ENCODE data around the gene NR2F1-AS1.
"Not testable (repeated sequence)": the region's sequence is repeated elsewhere in the genome, so short reads cannot be mapped to it uniquely, and the experiment has no call there.

The NR2F1-AS1 gene

GRCh38 chr5:93521815-93522214 is 59.2 kb downstream of the NR2F1-AS1 start:
- not testable (repeated sequence) for H3K4me3 ChIP-seq (ENCODE audit: low read length in 2 of 2); H3K4me2 ChIP-seq (ENCODE audit: insufficient read depth, low read length, poor library complexity, severe bottlenecking); H2BK15ac ChIP-seq (ENCODE audit: low read length); H3K4ac ChIP-seq (ENCODE audit: low read length); H2BK5ac ChIP-seq (ENCODE audit: low read length); H3K14ac ChIP-seq (ENCODE audit: low read length); H3K79me1 ChIP-seq (ENCODE audit: low read depth, low read length); H3K18ac ChIP-seq (ENCODE audit: low read length); H4K8ac ChIP-seq (ENCODE audit: low read depth, low read length); H2AK5ac ChIP-seq (ENCODE audit: low read depth, low read length); H2BK120ac ChIP-seq (ENCODE audit: low read depth, low read length); DNase-seq (ENCODE audit: low spot score); H4K91ac ChIP-seq (ENCODE audit: low read depth, low read length, poor library complexity); H2BK12ac ChIP-seq (ENCODE audit: low read length); H3K4me1 ChIP-seq (ENCODE audit: control insufficient read depth in 2 of 2, insufficient read depth in 1 of 2, low read depth in 1 of 2, low read length in 2 of 2); H2AFZ ChIP-seq (ENCODE audit: low read length); H3K27ac ChIP-seq (replicated peaks; ENCODE audit: low read length); H3K27me3 ChIP-seq (ENCODE audit: control insufficient read depth in 3 of 3, insufficient read depth in 3 of 3, low read depth in 1 of 3, low read length in 3 of 3); H3K9ac ChIP-seq (ENCODE audit: low read depth, low read length, poor library complexity); H3K23ac ChIP-seq (ENCODE audit: low read depth, low read length, poor library complexity)
- Histone ChIP-seq H3K9me3 (replicated peaks in 1 of 2; ENCODE audit: control insufficient read depth in 2 of 2, insufficient read depth in 1 of 2, low read depth in 1 of 2, low read length in 2 of 2) (peaks cover 0 to 50% of the 10 kb centered on the region in 2 donors), H3K36me3 (replicated peaks in 1 of 2; ENCODE audit: control insufficient read depth in 2 of 2, insufficient read depth in 2 of 2, low read length in 2 of 2) (peaks cover 2 to 46% of the 10 kb centered on the region in 2 donors)
- no CpG with 5 or more reads among the region's 3 CpGs for WGBS, 2 donors (ENCODE audit: extremely low coverage in 2 of 2, insufficient read length in 2 of 2, insufficient replicate concordance in 1 of 2)

DNA sequence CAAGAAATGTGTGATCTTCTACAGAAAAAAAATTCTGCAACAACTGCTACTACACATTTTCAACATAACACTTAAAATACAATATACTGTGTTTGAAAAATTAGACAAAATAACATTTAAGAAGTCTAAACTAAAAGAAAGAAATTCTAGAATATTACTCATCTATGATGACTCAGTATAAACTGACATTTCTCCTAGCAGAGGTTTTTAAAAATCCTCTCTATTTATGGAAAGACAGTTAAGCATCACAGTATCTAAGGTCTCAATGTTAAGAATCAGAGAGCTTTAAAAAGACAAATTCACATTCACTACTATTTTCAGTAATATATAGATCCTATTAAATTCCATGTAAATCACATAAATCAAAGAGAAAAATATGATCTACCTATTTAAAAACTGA is 61.3 kb downstream of the NR2F1-AS1 start:
- H3K4me2 ChIP-seq (ENCODE audit: insufficient read depth, low read length, poor library complexity, severe bottlenecking): no peak overlapping the region
- no peaks in the 10 kb centered on the region for H3K27me3 ChIP-seq (ENCODE audit: control insufficient read depth in 3 of 3, insufficient read depth in 3 of 3, low read depth in 1 of 3, low read length in 3 of 3)
- H3K79me1 ChIP-seq (ENCODE audit: low read depth, low read length): no peaks in the 10 kb centered on the region
- H2AFZ ChIP-seq (ENCODE audit: low read length): no peak overlapping the region
- H2BK5ac ChIP-seq (ENCODE audit: low read length): no peak overlapping the region
- H3K27ac ChIP-seq (replicated peaks; ENCODE audit: low read length): no peak overlapping the region
- no peak overlapping the region for H3K14ac ChIP-seq (ENCODE audit: low read length)
- no peak overlapping the region for H4K8ac ChIP-seq (ENCODE audit: low read depth, low read length)
- H3K9ac ChIP-seq (ENCODE audit: low read depth, low read length, poor library complexity): no peak overlapping the region
- no peak overlapping the region for H2BK12ac ChIP-seq (ENCODE audit: low read length)
- H3K9me3 ChIP-seq (replicated peaks in 1 of 2; ENCODE audit: control insufficient read depth in 2 of 2, insufficient read depth in 1 of 2, low read depth in 1 of 2, low read length in 2 of 2): peaks cover 0 to 32% of the 10 kb centered on the region in 2 donors
- H2AK5ac ChIP-seq (ENCODE audit: low read depth, low read length): no peak overlapping the region
- no peak overlapping the region for H3K18ac ChIP-seq (ENCODE audit: low read length)
- H2BK120ac ChIP-seq (ENCODE audit: low read depth, low read length): no peak overlapping the region
- no peak for DNase-seq (ENCODE audit: low spot score)
- no peak overlapping the region for H4K91ac ChIP-seq (ENCODE audit: low read depth, low read length, poor library complexity)
- peaks cover 2 to 44% of the 10 kb centered on the region in 2 donors for H3K36me3 ChIP-seq (replicated peaks in 1 of 2; ENCODE audit: control insufficient read depth in 2 of 2, insufficient read depth in 2 of 2, low read length in 2 of 2)
- no peak overlapping the region for H3K23ac ChIP-seq (ENCODE audit: low read depth, low read length, poor library complexity)
- H3K4me3 ChIP-seq (ENCODE audit: low read length in 2 of 2): no peak overlapping the region
- H3K4me1 ChIP-seq (ENCODE audit: control insufficient read depth in 2 of 2, insufficient read depth in 1 of 2, low read depth in 1 of 2, low read length in 2 of 2): no peaks in the 10 kb centered on the region
- no peak overlapping the region for H3K4ac ChIP-seq (ENCODE audit: low read length)
- no peak overlapping the region for H2BK15ac ChIP-seq (ENCODE audit: low read length)

GRCh38 chr5:93517828-93518227 is 63.2 kb downstream of the NR2F1-AS1 start:
- Histone ChIP-seq H3K27me3 (ENCODE audit: control insufficient read depth in 3 of 3, insufficient read depth in 3 of 3, low read depth in 1 of 3, low read length in 3 of 3) (no peaks in the 10 kb centered on the region), H2AK5ac (ENCODE audit: low read depth, low read length) (no peak overlapping the region), H2AFZ (ENCODE audit: low read length) (no peak overlapping the region), H3K23ac (ENCODE audit: low read depth, low read length, poor library complexity) (no peak overlapping the region), H3K4me3 (ENCODE audit: low read length in 2 of 2) (no peak overlapping the region), H3K4ac (ENCODE audit: low read length) (no peak overlapping the region), H3K9me3 (replicated peaks in 1 of 2; ENCODE audit: control insufficient read depth in 2 of 2, insufficient read depth in 1 of 2, low read depth in 1 of 2, low read length in 2 of 2) (peaks cover 0 to 20% of the 10 kb centered on the region in 2 donors), H2BK12ac (ENCODE audit: low read length) (no peak overlapping the region), H2BK15ac (ENCODE audit: low read length) (no peak overlapping the region), H2BK5ac (ENCODE audit: low read length) (no peak overlapping the region), H3K18ac (ENCODE audit: low read length) (no peak overlapping the region), H4K8ac (ENCODE audit: low read depth, low read length) (no peak overlapping the region), H2BK120ac (ENCODE audit: low read depth, low read length) (no peak overlapping the region), H3K14ac (ENCODE audit: low read length) (no peak overlapping the region), H3K9ac (ENCODE audit: low read depth, low read length, poor library complexity) (no peak overlapping the region), H3K36me3 (replicated peaks in 1 of 2; ENCODE audit: control insufficient read depth in 2 of 2, insufficient read depth in 2 of 2, low read length in 2 of 2) (peaks cover 2 to 42% of the 10 kb centered on the region in 2 donors), H3K4me2 (ENCODE audit: insufficient read depth, low read length, poor library complexity, severe bottlenecking) (no peak overlapping the region), H3K4me1 (ENCODE audit: control insufficient read depth in 2 of 2, insufficient read depth in 1 of 2, low read depth in 1 of 2, low read length in 2 of 2) (no peaks in the 10 kb centered on the region), H4K91ac (ENCODE audit: low read depth, low read length, poor library complexity) (no peak overlapping the region), H3K27ac (replicated peaks; ENCODE audit: low read length) (no peak overlapping the region), H3K79me1 (ENCODE audit: low read depth, low read length) (no peaks in the 10 kb centered on the region)
- no peak for DNase-seq (ENCODE audit: low spot score)

DNA sequence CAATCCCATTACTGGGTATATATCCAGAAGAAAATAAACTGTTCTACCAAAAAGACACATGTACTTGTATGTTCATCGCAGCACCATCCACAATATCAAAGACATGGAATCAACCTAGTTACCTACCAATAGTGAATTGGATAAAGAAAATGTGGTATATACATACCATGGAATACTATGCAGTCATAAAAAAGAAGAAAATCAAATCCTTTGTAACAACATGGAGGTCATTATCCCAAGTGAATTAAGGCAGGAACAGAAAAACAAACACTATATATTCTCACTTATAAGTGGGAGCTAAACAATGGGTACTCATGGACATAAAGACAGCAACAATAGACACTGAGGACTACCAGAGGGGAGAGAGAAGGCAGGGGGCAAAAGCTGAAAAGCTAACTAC is 67.7 kb downstream of the NR2F1-AS1 start:
- no peak overlapping the region for H2BK12ac ChIP-seq (ENCODE audit: low read length)
- H2BK15ac ChIP-seq (ENCODE audit: low read length): no peak overlapping the region
- DNase-seq (ENCODE audit: low spot score): no peak
- no peak overlapping the region for H2BK120ac ChIP-seq (ENCODE audit: low read depth, low read length)
- H3K4me1 ChIP-seq (ENCODE audit: control insufficient read depth in 2 of 2, insufficient read depth in 1 of 2, low read depth in 1 of 2, low read length in 2 of 2): peaks cover 0 to 3% of the 10 kb centered on the region in 2 donors
- H4K91ac ChIP-seq (ENCODE audit: low read depth, low read length, poor library complexity): no peak overlapping the region
- no peak overlapping the region for H3K4me2 ChIP-seq (ENCODE audit: insufficient read depth, low read length, poor library complexity, severe bottlenecking)
- H3K79me1 ChIP-seq (ENCODE audit: low read depth, low read length): no peaks in the 10 kb centered on the region
- no peak overlapping the region for H3K9ac ChIP-seq (ENCODE audit: low read depth, low read length, poor library complexity)
- H3K27me3 ChIP-seq (ENCODE audit: control insufficient read depth in 3 of 3, insufficient read depth in 3 of 3, low read depth in 1 of 3, low read length in 3 of 3): no peaks in the 10 kb centered on the region
- H3K4me3 ChIP-seq (ENCODE audit: low read length in 2 of 2): no peak overlapping the region
- H3K4ac ChIP-seq (ENCODE audit: low read length): no peak overlapping the region
- no peak overlapping the region for H3K27ac ChIP-seq (replicated peaks; ENCODE audit: low read length)
- no peak overlapping the region for H3K23ac ChIP-seq (ENCODE audit: low read depth, low read length, poor library complexity)
- no peak overlapping the region for H2AK5ac ChIP-seq (ENCODE audit: low read depth, low read length)
- H4K8ac ChIP-seq (ENCODE audit: low read depth, low read length): no peak overlapping the region
- no peak overlapping the region for H2AFZ ChIP-seq (ENCODE audit: low read length)
- no peak overlapping the region for H3K18ac ChIP-seq (ENCODE audit: low read length)
- no CpG with 5 or more reads among the region's 1 CpG for WGBS, 2 donors (ENCODE audit: extremely low coverage in 2 of 2, insufficient read length in 2 of 2, insufficient replicate concordance in 1 of 2)
- H3K9me3 ChIP-seq (replicated peaks in 1 of 2; ENCODE audit: control insufficient read depth in 2 of 2, insufficient read depth in 1 of 2, low read depth in 1 of 2, low read length in 2 of 2): peaks cover 0 to 5% of the 10 kb centered on the region in 2 donors
- no peak overlapping the region for H3K14ac ChIP-seq (ENCODE audit: low read length)
- H2BK5ac ChIP-seq (ENCODE audit: low read length): no peak overlapping the region
- peaks cover 0 to 36% of the 10 kb centered on the region in 2 donors for H3K36me3 ChIP-seq (replicated peaks in 1 of 2; ENCODE audit: control insufficient read depth in 2 of 2, insufficient read depth in 2 of 2, low read length in 2 of 2)
